K562 (cell line): ENCODE data around the gene SEMA3G. TPM values are rescaled to one million over a fixed set of nuclear protein-coding genes. Genes with fewer than 3 reads are reported as not detected.

ENCODE experiments used
- ATAC-seq: fragments of 200-7000 bp; cut with Tn5 transposase; 3 replicates; pipeline ENCODE4 v1.9.1; 2020; ENCODE audit warnings: moderate library complexity
- BruUV-seq: library from RNA; stranded (reverse); fragments of 400-500 nt; replicated peaks from 2 replicates; lab custom pipeline; 2021; lab: Mats Ljungman, UMichigan
- CTCF ChIA-PET: fragments of 300-600 bp; formaldehyde crosslinking; extraction: SDS; loops from one replicate; lab custom pipeline; 2021; ENCODE audit warnings: low intra/inter-chr PET ratio; lab: Yijun Ruan, JAX
- POLR2A ChIA-PET: fragments of 300-600, 350-650 bp; sonication (Branson Sonifier 250); formaldehyde crosslinking; extraction: SDS; loops from one replicate; lab custom pipeline; 2021; ENCODE audit warnings: antibody characterized with exemption, inconsistent platforms; lab: Yijun Ruan, JAX
- DNase-seq, 4 experiments: peaks; one replicate each; pipeline versions ENCODE4 v3.0.0 to v3.0.0-alpha.2; 2011 to 2018; ENCODE audit warnings: low spot score in 3 of 4, mixed read lengths in 3 of 4; ENCODE audit errors: extremely low read depth in 1 of 4
- FAIRE-seq: peaks from 2 replicates; lab custom pipeline; 2011; peaks lifted over from hg19 to GRCh38; lab: Jason Lieb, UNC
- H2AFZ ChIP-seq: 2 replicates; pipeline ENCODE4 v1.6.0; 2011; ENCODE audit warnings: low read depth, low read length, control low read depth, inconsistent platforms
- H3K27ac ChIP-seq: fragments of 200-600 bp; 3 replicates; pipeline ENCODE4 v1.8.0; 2011; ENCODE audit warnings: low read depth, mild to moderate bottlenecking, control low read depth, inconsistent platforms, low read length, moderate library complexity, mixed read lengths; ENCODE audit errors: extremely low read depth
- H3K27me3 ChIP-seq, 2 experiments: fragments of 300-600 bp in 1 of 2; 2 replicates in 1 of 2; 3 replicates in 1 of 2; pipeline versions ENCODE4 v1.6.0 to v1.8.0; 2011; ENCODE audit warnings: inconsistent platforms in 2 of 2, low read length in 2 of 2, mild to moderate bottlenecking in 1 of 2, mixed read lengths in 1 of 2, moderate library complexity in 1 of 2; ENCODE audit not compliant: control insufficient read depth in 2 of 2, insufficient read depth in 2 of 2
- H3K36me3 ChIP-seq: fragments of 300-600 bp; 3 replicates; pipeline ENCODE4 v1.8.0; 2011; ENCODE audit warnings: mild to moderate bottlenecking, low read length, inconsistent platforms; ENCODE audit not compliant: control insufficient read depth, insufficient read depth
- H3K4me1 ChIP-seq, 2 experiments: fragments of 200-600 bp in 1 of 2; replicated peaks in 1 of 2; 2 replicates in 1 of 2; 3 replicates in 1 of 2; pipeline versions ENCODE4 v1.5.1 to v1.8.0; 2011; ENCODE audit warnings: inconsistent platforms in 2 of 2, low read length in 2 of 2, mild to moderate bottlenecking in 1 of 2, mixed read lengths in 1 of 2, moderate library complexity in 1 of 2; ENCODE audit not compliant: control insufficient read depth in 2 of 2, insufficient read depth in 2 of 2
- H3K4me2 ChIP-seq: 2 replicates; pipeline ENCODE4 v1.6.1; 2011; ENCODE audit warnings: low read length, control low read depth, inconsistent platforms, mixed read lengths; ENCODE audit not compliant: insufficient read depth
- H3K4me3 ChIP-seq: fragments of 200-600 bp; sonication (generic), shearing (Covaris generic); 2 replicates; pipeline ENCODE4 v1.5.1; 2016; ENCODE audit warnings: control low read depth, inconsistent platforms
- H3K79me2 ChIP-seq: fragments of 200-600 bp; 3 replicates; pipeline ENCODE4 v1.8.0; 2011; ENCODE audit warnings: low read length, inconsistent platforms; ENCODE audit not compliant: control insufficient read depth, insufficient read depth
- H3K9ac ChIP-seq, 2 experiments: 2 replicates each; pipeline versions ENCODE4 v1.6.0 to v1.6.1; 2011; ENCODE audit warnings: low read depth in 2 of 2, low read length in 2 of 2, control low read depth in 1 of 2, inconsistent platforms in 1 of 2, mild to moderate bottlenecking in 1 of 2, mixed read lengths in 1 of 2; ENCODE audit not compliant: insufficient read depth in 1 of 2
- H3K9me1 ChIP-seq: one replicate; pipeline ENCODE4 v1.6.0; 2011; ENCODE audit warnings: inconsistent platforms, mild to moderate bottlenecking, low read length, moderate library complexity; ENCODE audit not compliant: control insufficient read depth, insufficient read depth
- H3K9me3 ChIP-seq: replicated peaks from 2 replicates; pipeline ENCODE4 v1.5.1; 2011; ENCODE audit warnings: low read depth, low read length, inconsistent platforms; ENCODE audit not compliant: control insufficient read depth, insufficient read depth
- H4K20me1 ChIP-seq: replicated peaks from 2 replicates; pipeline ENCODE4 v1.6.1; 2011; ENCODE audit warnings: low read length, inconsistent platforms, mixed read lengths; ENCODE audit not compliant: control insufficient read depth, insufficient read depth
- ATF1 ChIP-seq, 2 experiments: fragments of 450-650 bp in 1 of 2; IDR thresholded peaks; 2 replicates each; pipeline ENCODE4 v1.6.1; 2016; ENCODE audit warnings: missing compliant biosample characterization in 1 of 2, missing genetic modification characterization in 1 of 2
- HEY1 ChIP-seq: fragments of 250-450 bp; sonication (Bioruptor Pico); IDR thresholded peaks from 2 replicates; pipeline ENCODE4 v1.5.0; 2020; ENCODE audit warnings: mild to moderate bottlenecking, moderate library complexity, borderline replicate concordance
- HMG20B ChIP-seq: fragments of 250-450 bp; sonication (Bioruptor Pico); IDR thresholded peaks from 2 replicates; pipeline ENCODE4 v1.5.0; 2021; ENCODE audit warnings: mild to moderate bottlenecking
- MTA2 ChIP-seq: fragments of 450-650 bp; IDR thresholded peaks from 2 replicates; pipeline ENCODE4 v1.6.1; 2016; ENCODE audit warnings: low read depth
- RBM15 ChIP-seq: fragments of 200-400 bp; formaldehyde crosslinking; IDR thresholded peaks from 2 replicates; pipeline ENCODE4 v1.6.1; 2018; ENCODE audit warnings: mild to moderate bottlenecking, low read length, moderate library complexity; ENCODE audit not compliant: insufficient read depth
- ZFP30 ChIP-seq: fragments of 250-450 bp; sonication (Bioruptor Pico); IDR thresholded peaks from 2 replicates; pipeline ENCODE4 v1.8.0; 2022; ENCODE audit warnings: moderate library complexity, mild to moderate bottlenecking, inconsistent platforms, borderline replicate concordance
- ZNF124 ChIP-seq: sonication (generic); formaldehyde crosslinking; IDR thresholded peaks from 2 replicates; pipeline ENCODE4 v1.8.1; 2022; ENCODE audit warnings: missing genetic modification reagents
- ZNF224 ChIP-seq: sonication (generic); formaldehyde crosslinking; IDR thresholded peaks from 2 replicates; pipeline ENCODE4 v1.8.0; 2022; ENCODE audit warnings: mild to moderate bottlenecking, missing genetic modification reagents
- WGBS: fragments of 100-300 bp; shearing (Covaris generic); methylation state at CpG from one replicate; pipeline ENCODE4 v1.1.6; 2016; ENCODE audit warnings: low coverage, mixed read lengths; ENCODE audit not compliant: insufficient coverage; ENCODE audit errors: missing lambda C conversion rate; 5-methylcytosine and 5-hydroxymethylcytosine counted together
- in situ Hi-C: fragments of 300-500 bp; cut with MboI; formaldehyde crosslinking; loops from 4 replicates; pipeline ENCODE4 v1.15.0; 2018; ENCODE audit warnings: inconsistent platforms, mixed read lengths
- intact Hi-C: fragments of 100-400 bp; cut with micrococcal nuclease; formaldehyde crosslinking; loops from 2 replicates; pipeline ENCODE4 v1.14.2; 2022
- polyA plus RNA-seq, 8 experiments: library from polyadenylated mRNA; depleted of rRNA in 4 of 8; stranded (reverse) in 5 of 8; unstranded in 3 of 8; fragments of >200 nt; fragmentation: Nextera tagmentation in 2 of 8; fragmentation: Illumina TruSeq in 1 of 8; extraction: Ambion mirVana in 2 of 8; extraction: Trizol in 1 of 8; gene quantifications; 2 replicates each; pipeline versions ENCODE4 v1.2.1 to v1.2.3, GENCODE V29; 2011 to 2014; ENCODE audit warnings: inconsistent platforms in 1 of 8, missing spikeins in 1 of 8
- total RNA-seq, 7 experiments: library from RNA; depleted of rRNA in 6 of 7; stranded (reverse); fragments of >200 nt in 6 of 7; fragmentation: Illumina TruSeq in 2 of 7; extraction: Trizol in 2 of 7; gene quantifications; 2 replicates each; pipeline versions ENCODE4 v1.2.1 to v1.2.3, GENCODE V29; 2011 to 2021; ENCODE audit warnings: low replicate concordance in 1 of 7
- TF ChIP-seq, protein P1 (sequence below): fragments of 450-650 bp; IDR thresholded peaks from 2 replicates; pipeline ENCODE4 v1.6.1; 2018; ENCODE audit warnings: mild to moderate bottlenecking, low read depth; ENCODE audit not compliant: partially characterized antibody

Gene SEMA3G
- total and polyA plus RNA-seq, 9 of the 15 experiments (the other 6 are each of a cell fraction or from before 2014, with no cell fraction given): 0.04 to 0.07 (median 0.05) TPM; not detected in 6

DNA sequence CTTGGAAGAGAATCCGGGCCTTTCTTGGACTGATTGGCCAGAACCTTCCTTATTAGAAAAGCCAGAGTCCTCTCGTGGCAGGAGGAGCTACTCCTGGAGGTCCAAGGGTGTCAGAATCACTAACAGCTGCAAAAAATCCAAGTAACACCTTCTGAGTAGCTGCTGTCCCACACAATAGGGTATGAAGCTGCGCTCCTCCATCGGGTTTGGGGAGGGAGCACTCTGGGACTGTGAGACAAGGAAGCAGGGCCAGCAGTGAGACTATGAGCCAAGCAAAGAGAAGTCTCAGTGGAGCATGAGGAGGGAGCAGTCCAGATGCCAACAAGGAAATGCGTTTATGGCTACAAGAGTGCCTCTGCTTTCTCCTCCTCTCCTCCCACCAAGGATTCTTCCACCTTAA is 21.7 kb downstream of the SEMA3G start:
- Histone ChIP-seq H3K27ac (no peak overlapping the region), H4K20me1 (no peaks in the 10 kb centered on the region), H3K27me3 (no peaks in the 10 kb centered on the region), H2AFZ (no peak overlapping the region), H3K36me3 (no peaks in the 10 kb centered on the region; the same call in 2 of the 3 replicates), H3K9me3 (no peaks in the 10 kb centered on the region), H3K4me1 (no peaks in the 10 kb centered on the region; a peak in 1 of 5 replicates), H3K4me3 (no peak overlapping the region), H3K79me2 (no peaks in the 10 kb centered on the region), H3K4me2 (no peak overlapping the region), H3K9me1 (no peaks in the 10 kb centered on the region), H3K9ac (no peak overlapping the region; a peak in 1 of 4 replicates)
- in situ Hi-C loops (no loop called here), intact Hi-C loops (no loop called here)
- no TSS peak for BruUV-seq
- CTCF ChIA-PET: no interaction called here
- ATAC-seq (no peak), FAIRE-seq (no peak), DNase-seq (no peak)
- WGBS: 21% methylated on average over 5 of the region's 5 CpGs
- TF ChIP-seq ATF1 (CRISPR knock-in tag; IDR thresholded peaks at IDR 0.05) (no peak), ATF1 (tag; IDR thresholded peaks at IDR 0.05) (no peak), RBM15 (no peak), ZNF124 (no peak), HEY1 (no peak), ZNF224 (CRISPR knock-in tag) (no peak), ZFP30 (CRISPR knock-in tag) (no peak), HMG20B (CRISPR knock-in tag) (no peak), MTA2 (no peak)
- TF ChIP-seq, protein P1, sequence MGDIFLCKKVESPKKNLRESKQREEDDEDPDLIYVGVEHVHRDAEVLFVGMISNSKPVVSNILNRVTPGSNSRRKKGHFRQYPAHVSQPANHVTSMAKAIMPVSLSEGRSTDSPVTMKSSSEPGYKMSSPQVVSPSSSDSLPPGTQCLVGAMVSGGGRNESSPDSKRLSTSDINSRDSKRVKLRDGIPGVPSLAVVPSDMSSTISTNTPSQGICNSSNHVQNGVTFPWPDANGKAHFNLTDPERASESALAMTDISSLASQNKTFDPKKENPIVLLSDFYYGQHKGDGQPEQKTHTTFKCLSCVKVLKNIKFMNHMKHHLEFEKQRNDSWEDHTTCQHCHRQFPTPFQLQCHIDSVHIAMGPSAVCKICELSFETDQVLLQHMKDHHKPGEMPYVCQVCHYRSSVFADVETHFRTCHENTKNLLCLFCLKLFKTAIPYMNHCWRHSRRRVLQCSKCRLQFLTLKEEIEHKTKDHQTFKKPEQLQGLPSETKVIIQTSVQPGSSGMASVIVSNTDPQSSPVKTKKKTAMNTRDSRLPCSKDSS: no peak
- POLR2A ChIA-PET: interaction anchor here (0.6 kb wide), 2 partner anchors 258 to 291 kb away, joined by 3 read pairs; no protein-coding TSS in a partner anchor
